PC-9 (cell line): ENCODE data around the gene ISX.

Experiments
- EZH2 ChIP-seq: fragments of 200-600 bp; sonication (generic); IDR thresholded peaks from 2 replicates; pipeline ENCODE4 v1.8.0; 2017; ENCODE audit warnings: antibody characterized with exemption, low read depth
- TF ChIP-seq, protein P1 (sequence below): fragments of 200-600 bp; sonication (generic); conservative IDR thresholded peaks from 2 replicates; pipeline ENCODE4 v1.6.1; 2017; ENCODE audit warnings: mixed run types, antibody characterized with exemption, mild to moderate bottlenecking, moderate library complexity

DNA sequence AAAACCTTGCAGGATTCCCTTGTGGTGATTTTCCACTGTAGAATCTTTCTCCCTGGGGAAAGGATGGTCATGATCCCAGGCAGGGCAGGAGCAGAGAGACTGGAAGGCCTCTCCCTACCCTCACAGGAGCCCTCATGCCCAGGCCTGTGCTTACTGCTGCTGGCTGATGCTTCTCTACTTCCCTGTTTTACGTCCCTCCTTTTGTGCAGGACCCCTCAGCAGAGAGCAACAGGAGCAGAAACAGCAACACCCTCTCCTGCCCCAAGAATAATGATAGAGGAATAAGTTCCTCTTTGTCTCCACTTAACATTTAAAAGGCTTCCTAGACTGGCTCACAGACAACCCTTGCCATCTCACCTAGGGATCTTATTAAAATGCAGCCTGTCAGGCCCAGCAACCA is 3.6 kb downstream of the ISX start:
- TF ChIP-seq EZH2 = no peak
- TF ChIP-seq, protein P1, sequence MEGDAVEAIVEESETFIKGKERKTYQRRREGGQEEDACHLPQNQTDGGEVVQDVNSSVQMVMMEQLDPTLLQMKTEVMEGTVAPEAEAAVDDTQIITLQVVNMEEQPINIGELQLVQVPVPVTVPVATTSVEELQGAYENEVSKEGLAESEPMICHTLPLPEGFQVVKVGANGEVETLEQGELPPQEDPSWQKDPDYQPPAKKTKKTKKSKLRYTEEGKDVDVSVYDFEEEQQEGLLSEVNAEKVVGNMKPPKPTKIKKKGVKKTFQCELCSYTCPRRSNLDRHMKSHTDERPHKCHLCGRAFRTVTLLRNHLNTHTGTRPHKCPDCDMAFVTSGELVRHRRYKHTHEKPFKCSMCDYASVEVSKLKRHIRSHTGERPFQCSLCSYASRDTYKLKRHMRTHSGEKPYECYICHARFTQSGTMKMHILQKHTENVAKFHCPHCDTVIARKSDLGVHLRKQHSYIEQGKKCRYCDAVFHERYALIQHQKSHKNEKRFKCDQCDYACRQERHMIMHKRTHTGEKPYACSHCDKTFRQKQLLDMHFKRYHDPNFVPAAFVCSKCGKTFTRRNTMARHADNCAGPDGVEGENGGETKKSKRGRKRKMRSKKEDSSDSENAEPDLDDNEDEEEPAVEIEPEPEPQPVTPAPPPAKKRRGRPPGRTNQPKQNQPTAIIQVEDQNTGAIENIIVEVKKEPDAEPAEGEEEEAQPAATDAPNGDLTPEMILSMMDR = no peak
